HCT116 (cell line): ENCODE results near the gene TBC1D16. TPM values are rescaled to one million over a fixed set of nuclear protein-coding genes. Genes with fewer than 3 reads are reported as not detected.

ENCODE experiments used
- CBX3 ChIP-seq: IDR thresholded peaks from 2 replicates; pipeline ENCODE4 v1.6.1; 2012; ENCODE audit warnings: low read depth
- EGR1 ChIP-seq: IDR thresholded peaks from 2 replicates; pipeline ENCODE4 v1.6.1; 2012; ENCODE audit warnings: low read depth
- EZH2phosphoT487 ChIP-seq: fragments of 200-600 bp; IDR thresholded peaks from 2 replicates; pipeline ENCODE4 v1.6.1; 2018; ENCODE audit warnings: antibody characterized with exemption, borderline replicate concordance
- JUND ChIP-seq: IDR thresholded peaks from 2 replicates; pipeline ENCODE4 v1.6.1; 2012
- POLR2A ChIP-seq: IDR thresholded peaks from 2 replicates; pipeline ENCODE4 v1.7.0; 2011; ENCODE audit warnings: borderline replicate concordance; ENCODE audit not compliant: insufficient read depth, insufficient read length; ENCODE audit errors: extremely low read depth
- SIN3A ChIP-seq: IDR thresholded peaks from 2 replicates; pipeline ENCODE4 v1.6.1; 2012; ENCODE audit warnings: low read depth
- SRF ChIP-seq: IDR thresholded peaks from 2 replicates; pipeline ENCODE4 v1.6.1; 2012; ENCODE audit warnings: low read depth
- TCF7L2 ChIP-seq: IDR thresholded peaks from 2 replicates; pipeline ENCODE4 v1.7.0; 2011; ENCODE audit warnings: borderline replicate concordance, inconsistent platforms; ENCODE audit not compliant: insufficient read depth, insufficient read length; ENCODE audit errors: extremely low read depth
- total RNA-seq: library from RNA; stranded (reverse); gene quantifications from one replicate; pipeline ENCODE4 v1.2.1, GENCODE V29; 2021; ENCODE audit not compliant: unreplicated experiment
- TF ChIP-seq, protein P1 (sequence below): IDR thresholded peaks from 2 replicates; pipeline ENCODE4 v1.6.1; 2011; ENCODE audit warnings: mild to moderate bottlenecking, low read length, moderate library complexity; ENCODE audit not compliant: insufficient replicate concordance; ENCODE audit errors: extremely low read depth
- TF ChIP-seq, protein P2 (sequence below): IDR thresholded peaks from 2 replicates; pipeline ENCODE4 v1.6.1; 2012
- TF ChIP-seq, protein P3 (sequence below), 3 experiments: fragments of 200-600 bp in 1 of 3; sonication (generic) in 1 of 3; IDR thresholded peaks in 2 of 3; conservative IDR thresholded peaks in 1 of 3; 2 replicates each; pipeline ENCODE4 v1.5.1; 2012 to 2017; ENCODE audit warnings: low read depth in 2 of 3, low read length in 2 of 3, antibody characterized with exemption in 1 of 3, borderline replicate concordance in 1 of 3, control low read depth in 1 of 3, mild to moderate bottlenecking in 1 of 3, mixed read lengths in 1 of 3, mixed run types in 1 of 3, moderate library complexity in 1 of 3; ENCODE audit not compliant: insufficient read depth in 1 of 3
- TF ChIP-seq, protein P4 (sequence below): IDR thresholded peaks from 2 replicates; pipeline ENCODE4 v1.6.1; 2012

The TBC1D16 gene
- total RNA-seq, 1 experiment from 2014 or later, result 31.1 TPM

DNA sequence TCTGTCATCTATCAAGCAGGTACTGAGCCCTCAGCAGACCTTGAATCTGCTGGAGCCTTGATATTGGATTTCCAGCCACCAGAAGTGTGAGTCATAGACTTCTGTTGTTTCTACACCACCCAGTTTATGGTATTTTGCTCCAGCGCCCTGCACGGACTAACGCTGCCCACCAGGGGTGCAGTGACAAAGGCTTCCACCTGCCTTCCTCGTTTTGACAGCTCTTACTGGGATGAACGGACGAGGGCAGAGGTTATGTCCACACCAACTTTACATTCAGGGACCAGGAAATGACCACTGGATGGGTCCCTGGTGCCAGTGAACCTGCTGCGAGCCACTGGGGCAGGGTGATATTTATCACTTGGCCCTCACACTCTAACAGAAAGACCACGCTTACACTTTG, 129.8 kb downstream of the TBC1D16 start (continued):
- TF ChIP-seq, protein P1, sequence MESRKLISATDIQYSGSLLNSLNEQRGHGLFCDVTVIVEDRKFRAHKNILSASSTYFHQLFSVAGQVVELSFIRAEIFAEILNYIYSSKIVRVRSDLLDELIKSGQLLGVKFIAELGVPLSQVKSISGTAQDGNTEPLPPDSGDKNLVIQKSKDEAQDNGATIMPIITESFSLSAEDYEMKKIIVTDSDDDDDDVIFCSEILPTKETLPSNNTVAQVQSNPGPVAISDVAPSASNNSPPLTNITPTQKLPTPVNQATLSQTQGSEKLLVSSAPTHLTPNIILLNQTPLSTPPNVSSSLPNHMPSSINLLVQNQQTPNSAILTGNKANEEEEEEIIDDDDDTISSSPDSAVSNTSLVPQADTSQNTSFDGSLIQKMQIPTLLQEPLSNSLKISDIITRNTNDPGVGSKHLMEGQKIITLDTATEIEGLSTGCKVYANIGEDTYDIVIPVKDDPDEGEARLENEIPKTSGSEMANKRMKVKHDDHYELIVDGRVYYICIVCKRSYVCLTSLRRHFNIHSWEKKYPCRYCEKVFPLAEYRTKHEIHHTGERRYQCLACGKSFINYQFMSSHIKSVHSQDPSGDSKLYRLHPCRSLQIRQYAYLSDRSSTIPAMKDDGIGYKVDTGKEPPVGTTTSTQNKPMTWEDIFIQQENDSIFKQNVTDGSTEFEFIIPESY, result no peak
- no peak for TF ChIP-seq EGR1
- no peak for TF ChIP-seq JUND
- TF ChIP-seq SRF, result no peak
- TF ChIP-seq POLR2A, result no peak
- peak; percentile 98 for TF ChIP-seq CBX3
- TF ChIP-seq TCF7L2, result peak; percentile 54
- no peak for TF ChIP-seq SIN3A
- TF ChIP-seq, protein P2, sequence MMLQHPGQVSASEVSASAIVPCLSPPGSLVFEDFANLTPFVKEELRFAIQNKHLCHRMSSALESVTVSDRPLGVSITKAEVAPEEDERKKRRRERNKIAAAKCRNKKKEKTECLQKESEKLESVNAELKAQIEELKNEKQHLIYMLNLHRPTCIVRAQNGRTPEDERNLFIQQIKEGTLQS, result no peak
- TF ChIP-seq, protein P3, sequence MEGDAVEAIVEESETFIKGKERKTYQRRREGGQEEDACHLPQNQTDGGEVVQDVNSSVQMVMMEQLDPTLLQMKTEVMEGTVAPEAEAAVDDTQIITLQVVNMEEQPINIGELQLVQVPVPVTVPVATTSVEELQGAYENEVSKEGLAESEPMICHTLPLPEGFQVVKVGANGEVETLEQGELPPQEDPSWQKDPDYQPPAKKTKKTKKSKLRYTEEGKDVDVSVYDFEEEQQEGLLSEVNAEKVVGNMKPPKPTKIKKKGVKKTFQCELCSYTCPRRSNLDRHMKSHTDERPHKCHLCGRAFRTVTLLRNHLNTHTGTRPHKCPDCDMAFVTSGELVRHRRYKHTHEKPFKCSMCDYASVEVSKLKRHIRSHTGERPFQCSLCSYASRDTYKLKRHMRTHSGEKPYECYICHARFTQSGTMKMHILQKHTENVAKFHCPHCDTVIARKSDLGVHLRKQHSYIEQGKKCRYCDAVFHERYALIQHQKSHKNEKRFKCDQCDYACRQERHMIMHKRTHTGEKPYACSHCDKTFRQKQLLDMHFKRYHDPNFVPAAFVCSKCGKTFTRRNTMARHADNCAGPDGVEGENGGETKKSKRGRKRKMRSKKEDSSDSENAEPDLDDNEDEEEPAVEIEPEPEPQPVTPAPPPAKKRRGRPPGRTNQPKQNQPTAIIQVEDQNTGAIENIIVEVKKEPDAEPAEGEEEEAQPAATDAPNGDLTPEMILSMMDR (IDR thresholded peaks at IDR 0.05 in 2 of 3, conservative IDR thresholded peaks at IDR 0.05 in 1 of 3; ENCODE audit: borderline replicate concordance in 1 of 3, insufficient read depth in 1 of 3, low read depth in 2 of 3, low read length in 2 of 3), result peak; percentile 46 to 89 (median 88); a peak in 5 of 6 replicates
- no peak for TF ChIP-seq EZH2phosphoT487
- TF ChIP-seq, protein P4, sequence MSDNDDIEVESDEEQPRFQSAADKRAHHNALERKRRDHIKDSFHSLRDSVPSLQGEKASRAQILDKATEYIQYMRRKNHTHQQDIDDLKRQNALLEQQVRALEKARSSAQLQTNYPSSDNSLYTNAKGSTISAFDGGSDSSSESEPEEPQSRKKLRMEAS, result peak; percentile 98
